Testis (tissue), 2 donors: ENCODE results near the gene SLC39A8.

Experiments
- POLR2A ChIP-seq: fragments of 450-650 bp; IDR thresholded peaks from one replicate; pipeline ENCODE4 v1.6.1; 2017; ENCODE audit warnings: antibody characterized with exemption, mild to moderate bottlenecking, moderate library complexity
- TF ChIP-seq, protein P1 (sequence below), 3 experiments: fragments of 450-650 bp in 2 of 3; fragments of 200-600 bp in 1 of 3; sonication (generic) in 1 of 3; IDR thresholded peaks; one replicate each; pipeline ENCODE4 v1.5.1; 2016 to 2019; ENCODE audit warnings: antibody characterized with exemption in 3 of 3, mild to moderate bottlenecking in 2 of 3, moderate library complexity in 1 of 3

DNA sequence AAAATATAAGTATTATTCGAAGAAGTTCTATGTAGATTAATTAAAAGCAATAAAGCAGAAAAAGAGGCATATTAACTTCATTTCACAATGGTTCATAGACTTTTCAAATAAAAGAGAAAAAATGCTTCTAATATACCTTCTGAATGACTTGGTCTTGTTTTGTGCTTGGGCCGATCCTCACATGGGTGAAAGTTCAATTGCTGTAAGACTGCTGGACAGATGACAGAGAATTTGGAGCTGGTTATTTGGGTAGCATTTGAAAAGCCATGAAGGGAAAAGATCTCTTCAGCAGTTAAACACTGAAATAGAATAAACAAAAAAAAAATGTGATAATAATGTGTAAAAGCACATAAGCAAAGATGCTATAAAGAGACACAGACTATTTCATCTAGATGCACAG, 29.8 kb downstream of the SLC39A8 start:
- TF ChIP-seq, protein P1, sequence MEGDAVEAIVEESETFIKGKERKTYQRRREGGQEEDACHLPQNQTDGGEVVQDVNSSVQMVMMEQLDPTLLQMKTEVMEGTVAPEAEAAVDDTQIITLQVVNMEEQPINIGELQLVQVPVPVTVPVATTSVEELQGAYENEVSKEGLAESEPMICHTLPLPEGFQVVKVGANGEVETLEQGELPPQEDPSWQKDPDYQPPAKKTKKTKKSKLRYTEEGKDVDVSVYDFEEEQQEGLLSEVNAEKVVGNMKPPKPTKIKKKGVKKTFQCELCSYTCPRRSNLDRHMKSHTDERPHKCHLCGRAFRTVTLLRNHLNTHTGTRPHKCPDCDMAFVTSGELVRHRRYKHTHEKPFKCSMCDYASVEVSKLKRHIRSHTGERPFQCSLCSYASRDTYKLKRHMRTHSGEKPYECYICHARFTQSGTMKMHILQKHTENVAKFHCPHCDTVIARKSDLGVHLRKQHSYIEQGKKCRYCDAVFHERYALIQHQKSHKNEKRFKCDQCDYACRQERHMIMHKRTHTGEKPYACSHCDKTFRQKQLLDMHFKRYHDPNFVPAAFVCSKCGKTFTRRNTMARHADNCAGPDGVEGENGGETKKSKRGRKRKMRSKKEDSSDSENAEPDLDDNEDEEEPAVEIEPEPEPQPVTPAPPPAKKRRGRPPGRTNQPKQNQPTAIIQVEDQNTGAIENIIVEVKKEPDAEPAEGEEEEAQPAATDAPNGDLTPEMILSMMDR (IDR thresholded peaks at IDR 0.05): no peak
- TF ChIP-seq POLR2A: no peak
